Measurements from ENCODE around the gene ABCA5.
A peak's percentile ranks its signal among the peaks of the same experiment; 100 is the strongest.

The ABCA5 gene

GRCh38 chr17:69336996-69337395, 10.1 kb upstream of the ABCA5 start:
- Histone ChIP-seq H4K20me1 (ENCODE audit: insufficient read depth, low read length) (no peaks in the 10 kb centered on the region), H3K27ac (ENCODE audit: low read length) (no peak overlapping the region), H3K4me3 (ENCODE audit: low read length) (no peak overlapping the region), H3K27me3 (ENCODE audit: low read depth, low read length) (no peaks in the 10 kb centered on the region), H3K4me1 (ENCODE audit: low read length) (no peaks in the 10 kb centered on the region), H3K36me3 (replicated peaks; ENCODE audit: low read depth, low read length) (no peaks in the 10 kb centered on the region), H3K4me2 (ENCODE audit: low read length) (no peak overlapping the region), H3K9ac (ENCODE audit: low read length) (no peak overlapping the region), H3K9me3 (ENCODE audit: insufficient read depth, low read length) (peaks cover 2% of the 10 kb centered on the region; the same call in 1 of the 2 replicates), H2AFZ (ENCODE audit: low read depth, low read length) (no peak overlapping the region), H3K79me2 (ENCODE audit: low read length) (no peaks in the 10 kb centered on the region)
- TF ChIP-seq CTCF (IDR thresholded peaks at IDR 0.05; ENCODE audit: low read depth, low read length) = no peak

- Histone ChIP-seq H3K36me3 (replicated peaks; ENCODE audit: low read depth, low read length) (no peaks in the 10 kb centered on the region), H3K9me3 (ENCODE audit: insufficient read depth, low read length) (peaks cover 2% of the 10 kb centered on the region; the same call in 1 of the 2 replicates), H3K9ac (ENCODE audit: low read length) (no peak overlapping the region), H2AFZ (ENCODE audit: low read depth, low read length) (no peak overlapping the region), H3K79me2 (ENCODE audit: low read length) (no peaks in the 10 kb centered on the region), H3K27ac (ENCODE audit: low read length) (no peak overlapping the region), H3K4me2 (ENCODE audit: low read length) (no peak overlapping the region), H3K4me1 (ENCODE audit: low read length) (no peaks in the 10 kb centered on the region), H3K27me3 (ENCODE audit: low read depth, low read length) (no peaks in the 10 kb centered on the region), H3K4me3 (ENCODE audit: low read length) (no peak overlapping the region), H4K20me1 (ENCODE audit: insufficient read depth, low read length) (no peaks in the 10 kb centered on the region)
- TF ChIP-seq EZH2phosphoT487 (IDR thresholded peaks at IDR 0.05; ENCODE audit: low read depth) (no peak), CTCF (IDR thresholded peaks at IDR 0.05; ENCODE audit: low read depth, low read length) (no peak)
Measured at GRCh38 chr17:69336580-69336979, 9.6 kb upstream of the ABCA5 start.

GRCh38 chr17:69335058-69335457, 8.1 kb upstream of the ABCA5 start:
- Histone ChIP-seq H3K27me3 (ENCODE audit: low read depth, low read length) (no peaks in the 10 kb centered on the region), H3K9me3 (ENCODE audit: insufficient read depth, low read length) (peaks cover 2% of the 10 kb centered on the region; the same call in 1 of the 2 replicates), H4K20me1 (ENCODE audit: insufficient read depth, low read length) (no peaks in the 10 kb centered on the region), H3K79me2 (ENCODE audit: low read length) (no peaks in the 10 kb centered on the region), H3K4me1 (ENCODE audit: low read length) (no peaks in the 10 kb centered on the region), H3K4me3 (ENCODE audit: low read length) (no peak overlapping the region), H2AFZ (ENCODE audit: low read depth, low read length) (peak overlapping the region; percentile 64), H3K27ac (ENCODE audit: low read length) (no peak overlapping the region), H3K4me2 (ENCODE audit: low read length) (no peak overlapping the region), H3K36me3 (replicated peaks; ENCODE audit: low read depth, low read length) (no peaks in the 10 kb centered on the region), H3K9ac (ENCODE audit: low read length) (no peak overlapping the region)
- TF ChIP-seq EZH2phosphoT487 (IDR thresholded peaks at IDR 0.05; ENCODE audit: low read depth) (no peak), CTCF (IDR thresholded peaks at IDR 0.05; ENCODE audit: low read depth, low read length) (peak; percentile 45)

- Histone ChIP-seq H3K79me2 (ENCODE audit: low read length) (no peaks in the 10 kb centered on the region), H3K27ac (ENCODE audit: low read length) (no peak overlapping the region), H2AFZ (ENCODE audit: low read depth, low read length) (no peak overlapping the region), H3K4me2 (ENCODE audit: low read length) (no peak overlapping the region), H3K9ac (ENCODE audit: low read length) (no peak overlapping the region), H3K36me3 (replicated peaks; ENCODE audit: low read depth, low read length) (no peaks in the 10 kb centered on the region), H4K20me1 (ENCODE audit: insufficient read depth, low read length) (no peaks in the 10 kb centered on the region), H3K9me3 (ENCODE audit: insufficient read depth, low read length) (peaks cover 2% of the 10 kb centered on the region; the same call in 1 of the 2 replicates), H3K4me3 (ENCODE audit: low read length) (no peak overlapping the region), H3K4me1 (ENCODE audit: low read length) (no peaks in the 10 kb centered on the region), H3K27me3 (ENCODE audit: low read depth, low read length) (no peaks in the 10 kb centered on the region)
- TF ChIP-seq CTCF (IDR thresholded peaks at IDR 0.05; ENCODE audit: low read depth, low read length) (no peak), EZH2phosphoT487 (IDR thresholded peaks at IDR 0.05; ENCODE audit: low read depth) (no peak)
Measured at GRCh38 chr17:69333561-69333960, 6.6 kb upstream of the ABCA5 start.
